Measurements from ENCODE around the gene SHKBP1.

The SHKBP1 gene

GRCh38 chr19:40599902-40600569 lies 23.4 kb downstream of the SHKBP1 start:
- no peak for TF ChIP-seq GATA2 (IDR thresholded peaks at IDR 0.05; ENCODE audit: low read depth, low read length)
- TF ChIP-seq GATA3 (IDR thresholded peaks at IDR 0.05; ENCODE audit: low read depth, low read length) = no peak

GRCh38 chr19:40600570-40601133 lies 24.0 kb downstream of the SHKBP1 start:
- TF ChIP-seq GATA2 (IDR thresholded peaks at IDR 0.05; ENCODE audit: low read depth, low read length) (no peak), GATA3 (IDR thresholded peaks at IDR 0.05; ENCODE audit: low read depth, low read length) (no peak)

- no peak for TF ChIP-seq GATA2 (IDR thresholded peaks at IDR 0.05; ENCODE audit: low read depth, low read length)
- TF ChIP-seq GATA3 (IDR thresholded peaks at IDR 0.05; ENCODE audit: low read depth, low read length) = no peak
Observed at GRCh38 chr19:40601134-40601974, 24.7 kb downstream of the SHKBP1 start, which contains the start of gene LTBP4. Gene LTBP4, plus strand, starts transcription at chr19:40601369. Its CDS starts 19 bp downstream, at chr19:40601388.

- TF ChIP-seq GATA2 (IDR thresholded peaks at IDR 0.05; ENCODE audit: low read depth, low read length) (no peak), GATA3 (IDR thresholded peaks at IDR 0.05; ENCODE audit: low read depth, low read length) (no peak)
Observed at GRCh38 chr19:40603071-40603388, 26.4 kb downstream of the SHKBP1 start.

- TF ChIP-seq GATA3 (IDR thresholded peaks at IDR 0.05; ENCODE audit: low read depth, low read length) (no peak), GATA2 (IDR thresholded peaks at IDR 0.05; ENCODE audit: low read depth, low read length) (no peak)
Observed at GRCh38 chr19:40603389-40604170, 26.9 kb downstream of the SHKBP1 start.

GRCh38 chr19:40604171-40604646 lies 27.5 kb downstream of the SHKBP1 start:
- no peak for TF ChIP-seq GATA3 (IDR thresholded peaks at IDR 0.05; ENCODE audit: low read depth, low read length)
- no peak for TF ChIP-seq GATA2 (IDR thresholded peaks at IDR 0.05; ENCODE audit: low read depth, low read length)

- no peak for TF ChIP-seq GATA2 (IDR thresholded peaks at IDR 0.05; ENCODE audit: low read depth, low read length)
Observed at GRCh38 chr19:40604647-40605215, 28.1 kb downstream of the SHKBP1 start.

GRCh38 chr19:40605216-40605971 lies 28.7 kb downstream of the SHKBP1 start:
- no peak for TF ChIP-seq GATA3 (IDR thresholded peaks at IDR 0.05; ENCODE audit: low read depth, low read length)
- TF ChIP-seq GATA2 (IDR thresholded peaks at IDR 0.05; ENCODE audit: low read depth, low read length) = no peak

- TF ChIP-seq GATA2 (IDR thresholded peaks at IDR 0.05; ENCODE audit: low read depth, low read length) (no peak), GATA3 (IDR thresholded peaks at IDR 0.05; ENCODE audit: low read depth, low read length) (no peak)
Observed at GRCh38 chr19:40607311-40608239, 30.9 kb downstream of the SHKBP1 start.

- TF ChIP-seq GATA2 (IDR thresholded peaks at IDR 0.05; ENCODE audit: low read depth, low read length) (no peak), GATA3 (IDR thresholded peaks at IDR 0.05; ENCODE audit: low read depth, low read length) (no peak)
Observed at GRCh38 chr19:40608240-40608621, 31.6 kb downstream of the SHKBP1 start.

- TF ChIP-seq GATA2 (IDR thresholded peaks at IDR 0.05; ENCODE audit: low read depth, low read length) = no peak
- no peak for TF ChIP-seq GATA3 (IDR thresholded peaks at IDR 0.05; ENCODE audit: low read depth, low read length)
Observed at GRCh38 chr19:40608957-40609356, 32.3 kb downstream of the SHKBP1 start.
